GM12873 (cell line): ENCODE measurements around the gene KHNYN.

Experiments
- CTCF ChIP-seq: IDR thresholded peaks from 2 replicates; pipeline ENCODE4 v1.5.1; 2012; ENCODE audit warnings: low read depth, mild to moderate bottlenecking, moderate library complexity, low read length, control low read depth; ENCODE audit not compliant: insufficient read depth; ENCODE audit errors: missing control alignments

KHNYN gene

GRCh38 chr14:24443053-24443665, 13.4 kb downstream of the KHNYN start:
- TF ChIP-seq CTCF, result no peak

GRCh38 chr14:24456980-24457379, 27.2 kb downstream of the KHNYN start:
- no peak for TF ChIP-seq CTCF

GRCh38 chr14:24458736-24459135, 29.0 kb downstream of the KHNYN start:
- no peak for TF ChIP-seq CTCF

- TF ChIP-seq CTCF, result no peak
These were observed 29.6 kb downstream of the KHNYN start for GRCh38 chr14:24459331-24459730.

GRCh38 chr14:24461336-24461735, 31.6 kb downstream of the KHNYN start:
- no peak for TF ChIP-seq CTCF

- no peak for TF ChIP-seq CTCF
These were observed 33.5 kb downstream of the KHNYN start for GRCh38 chr14:24463017-24463883.

- no peak for TF ChIP-seq CTCF
These were observed 34.4 kb downstream of the KHNYN start for GRCh38 chr14:24463884-24464785.
